NT2/D1 (cell line): ENCODE results near the gene FOXP3.

Source experiments
- DNase-seq: peaks from one replicate; pipeline ENCODE4 v3.0.0-alpha.2; 2011; ENCODE audit warnings: low read depth, low spot score
- H3K27me3 ChIP-seq: 2 replicates; pipeline ENCODE4 v1.6.0; 2011; ENCODE audit warnings: mild to moderate bottlenecking; ENCODE audit not compliant: insufficient read length, insufficient read depth
- H3K36me3 ChIP-seq: 2 replicates; pipeline ENCODE4 v1.6.1; 2011; ENCODE audit warnings: mild to moderate bottlenecking, low read length, mixed read lengths; ENCODE audit not compliant: insufficient read depth, insufficient read length
- H3K4me1 ChIP-seq: 2 replicates; pipeline ENCODE4 v1.5.1; 2011; ENCODE audit not compliant: insufficient read depth, insufficient read length
- H3K4me3 ChIP-seq: 2 replicates; pipeline ENCODE4 v1.5.1; 2011; ENCODE audit warnings: low read depth; ENCODE audit not compliant: insufficient read length
- H3K9ac ChIP-seq: 2 replicates; pipeline ENCODE4 v1.6.0; 2011; ENCODE audit warnings: low read depth; ENCODE audit not compliant: insufficient read length
- H3K9me3 ChIP-seq: 2 replicates; pipeline ENCODE4 v1.5.1; 2011; ENCODE audit warnings: mild to moderate bottlenecking, low read length; ENCODE audit not compliant: insufficient read depth
- SUZ12 ChIP-seq: IDR thresholded peaks from 2 replicates; pipeline ENCODE4 v1.6.1; 2011; ENCODE audit not compliant: insufficient read length, insufficient read depth; ENCODE audit errors: extremely low read depth
- YY1 ChIP-seq: IDR thresholded peaks from 2 replicates; pipeline ENCODE4 v1.6.1; 2011; ENCODE audit not compliant: insufficient read length, insufficient read depth
- ZNF274 ChIP-seq: IDR thresholded peaks from 2 replicates; pipeline ENCODE4 v1.6.1; 2011; ENCODE audit warnings: mild to moderate bottlenecking, low read depth, low read length

The FOXP3 gene

GRCh38 chrX:49212861-49213260 lies 51.6 kb downstream of the FOXP3 start:
- Histone ChIP-seq H3K4me1 (peaks cover 2% of the 10 kb centered on the region), H3K9ac (no peak overlapping the region), H3K27me3 (no peaks in the 10 kb centered on the region), H3K9me3 (no peaks in the 10 kb centered on the region), H3K36me3 (no peaks in the 10 kb centered on the region), H3K4me3 (no peak overlapping the region)
- no peak for DNase-seq
- TF ChIP-seq ZNF274: no peak
- TF ChIP-seq YY1: no peak
- TF ChIP-seq SUZ12: no peak

- H3K36me3 ChIP-seq: no peaks in the 10 kb centered on the region
- no peaks in the 10 kb centered on the region for H3K9me3 ChIP-seq
- no peak for DNase-seq
- no peaks in the 10 kb centered on the region for H3K27me3 ChIP-seq
- no peak overlapping the region for H3K4me3 ChIP-seq
- H3K9ac ChIP-seq: no peak overlapping the region
- no peak for TF ChIP-seq ZNF274
- TF ChIP-seq YY1: no peak
- no peak for TF ChIP-seq SUZ12
- peaks cover 2% of the 10 kb centered on the region for H3K4me1 ChIP-seq
Observed at GRCh38 chrX:49212209-49212608, 52.3 kb downstream of the FOXP3 start.

- H3K36me3 ChIP-seq: no peaks in the 10 kb centered on the region
- no peaks in the 10 kb centered on the region for H3K27me3 ChIP-seq
- no peaks in the 10 kb centered on the region for H3K9me3 ChIP-seq
- DNase-seq: no peak
- H3K9ac ChIP-seq: no peak overlapping the region
- TF ChIP-seq ZNF274 (no peak), SUZ12 (no peak)
- no peak overlapping the region for H3K4me3 ChIP-seq
- peaks cover 2% of the 10 kb centered on the region for H3K4me1 ChIP-seq
Observed at GRCh38 chrX:49211074-49211473, 53.4 kb downstream of the FOXP3 start.

GRCh38 chrX:49210406-49210805 lies 54.1 kb downstream of the FOXP3 start:
- Histone ChIP-seq H3K4me1 (peaks cover 4% of the 10 kb centered on the region), H3K9me3 (no peaks in the 10 kb centered on the region), H3K4me3 (no peak overlapping the region), H3K36me3 (no peaks in the 10 kb centered on the region), H3K27me3 (no peaks in the 10 kb centered on the region), H3K9ac (no peak overlapping the region)
- TF ChIP-seq ZNF274 (no peak), YY1 (no peak), SUZ12 (no peak)
- DNase-seq: no peak

- DNase-seq: no peak
- no peaks in the 10 kb centered on the region for H3K27me3 ChIP-seq
- H3K9me3 ChIP-seq: no peaks in the 10 kb centered on the region
- H3K9ac ChIP-seq: no peak overlapping the region
- no peak overlapping the region for H3K4me3 ChIP-seq
- H3K4me1 ChIP-seq: peaks cover 11% of the 10 kb centered on the region
- TF ChIP-seq SUZ12 (no peak), ZNF274 (no peak), YY1 (no peak)
- no peaks in the 10 kb centered on the region for H3K36me3 ChIP-seq
Observed at GRCh38 chrX:49209434-49210251, 54.9 kb downstream of the FOXP3 start.

GRCh38 chrX:49208399-49208798 lies 56.1 kb downstream of the FOXP3 start:
- TF ChIP-seq ZNF274 (no peak), SUZ12 (no peak), YY1 (no peak)
- no peaks in the 10 kb centered on the region for H3K36me3 ChIP-seq
- no peak overlapping the region for H3K9ac ChIP-seq
- H3K4me1 ChIP-seq: peaks cover 11% of the 10 kb centered on the region
- no peaks in the 10 kb centered on the region for H3K9me3 ChIP-seq
- DNase-seq: no peak
- no peak overlapping the region for H3K4me3 ChIP-seq
- H3K27me3 ChIP-seq: no peaks in the 10 kb centered on the region

GRCh38 chrX:49206543-49206942 lies 58.0 kb downstream of the FOXP3 start:
- Histone ChIP-seq H3K4me1 (peaks cover 11% of the 10 kb centered on the region), H3K9ac (no peak overlapping the region), H3K4me3 (no peak overlapping the region), H3K27me3 (no peaks in the 10 kb centered on the region), H3K36me3 (no peaks in the 10 kb centered on the region), H3K9me3 (no peaks in the 10 kb centered on the region)
- TF ChIP-seq YY1 (no peak), SUZ12 (no peak), ZNF274 (no peak)
- no peak for DNase-seq
